ENCODE measurements around the gene CIAPIN1. TPM values are rescaled to one million over a fixed set of nuclear protein-coding genes. Genes with fewer than 3 reads are reported as not detected.

Gene CIAPIN1
- polyA plus RNA-seq, 10 donors, result 48.7 to 67.3 (median 57.0) TPM

DNA sequence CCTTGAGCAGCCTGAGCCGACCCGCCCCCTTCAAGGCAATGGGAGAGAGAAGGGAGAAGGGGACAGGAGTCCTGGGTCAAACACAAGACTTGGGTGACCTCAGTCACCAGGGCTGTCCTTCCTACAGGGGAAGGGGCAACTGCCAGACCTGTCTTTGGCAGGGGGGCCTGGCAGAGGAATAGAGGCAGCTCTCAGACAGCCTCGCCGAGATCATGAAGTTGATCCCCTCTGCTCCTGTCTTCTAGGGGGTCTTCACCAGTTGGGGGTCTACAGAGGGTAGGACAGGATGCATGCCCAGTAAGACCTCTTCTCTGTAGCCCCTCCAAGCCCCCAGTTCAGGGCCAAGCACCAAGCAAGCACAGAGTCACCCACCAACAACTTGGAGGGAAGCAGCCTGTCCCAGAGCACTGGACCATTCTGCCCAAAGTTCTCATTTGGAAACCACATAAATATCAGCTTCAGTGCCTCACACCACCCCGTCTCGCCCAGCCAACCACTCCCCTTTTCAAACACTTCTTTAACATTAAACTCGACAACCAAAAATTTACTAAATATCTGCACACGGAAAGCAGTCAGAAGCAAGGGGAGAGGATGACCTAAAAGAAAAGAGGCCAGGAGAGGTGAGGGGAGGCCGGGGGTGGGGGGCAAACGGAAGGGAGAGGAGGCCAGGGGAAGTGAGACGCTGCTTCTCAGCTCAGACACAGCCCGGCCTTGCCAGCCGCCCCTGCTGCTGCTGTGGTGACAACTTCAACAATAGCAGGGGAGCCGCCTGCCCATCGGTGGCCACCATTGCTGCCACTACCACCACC lies 31.4 kb upstream of the CIAPIN1 start:
- no peak for DNase-seq

DNA sequence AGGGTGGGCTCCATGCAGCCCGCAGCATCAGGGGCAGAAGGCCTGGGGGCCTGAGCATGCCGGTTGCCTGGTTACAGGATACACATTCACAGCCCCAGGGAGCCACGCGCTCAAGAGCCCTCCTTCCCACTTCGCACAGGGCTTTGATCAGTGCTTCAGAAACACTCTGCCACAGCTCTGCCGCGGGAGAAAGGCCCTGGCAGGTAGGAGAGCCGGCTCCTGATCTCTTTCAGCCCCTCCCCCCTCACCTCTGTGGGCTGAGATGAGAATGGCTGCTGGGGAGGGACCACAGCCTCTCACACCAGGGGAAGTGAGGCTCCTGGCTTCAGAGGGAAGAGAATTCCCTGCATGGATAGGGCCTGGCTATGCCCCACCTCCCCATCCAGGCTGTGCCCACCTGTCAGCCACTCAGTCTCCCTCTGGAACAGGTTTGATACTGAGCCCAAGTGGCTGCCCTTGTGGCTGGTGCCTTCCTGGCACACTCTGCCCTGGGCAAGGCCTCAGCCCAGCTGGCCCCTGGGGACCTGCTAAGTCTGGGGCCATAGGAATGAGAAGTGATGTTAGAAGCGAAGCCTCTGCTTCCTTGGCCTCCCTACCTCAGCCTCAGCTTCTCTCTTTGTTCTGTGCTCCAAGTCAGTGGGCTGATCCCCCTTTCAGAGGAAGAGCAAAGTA lies 30.5 kb upstream of the CIAPIN1 start:
- DNase-seq, result no peak

DNA sequence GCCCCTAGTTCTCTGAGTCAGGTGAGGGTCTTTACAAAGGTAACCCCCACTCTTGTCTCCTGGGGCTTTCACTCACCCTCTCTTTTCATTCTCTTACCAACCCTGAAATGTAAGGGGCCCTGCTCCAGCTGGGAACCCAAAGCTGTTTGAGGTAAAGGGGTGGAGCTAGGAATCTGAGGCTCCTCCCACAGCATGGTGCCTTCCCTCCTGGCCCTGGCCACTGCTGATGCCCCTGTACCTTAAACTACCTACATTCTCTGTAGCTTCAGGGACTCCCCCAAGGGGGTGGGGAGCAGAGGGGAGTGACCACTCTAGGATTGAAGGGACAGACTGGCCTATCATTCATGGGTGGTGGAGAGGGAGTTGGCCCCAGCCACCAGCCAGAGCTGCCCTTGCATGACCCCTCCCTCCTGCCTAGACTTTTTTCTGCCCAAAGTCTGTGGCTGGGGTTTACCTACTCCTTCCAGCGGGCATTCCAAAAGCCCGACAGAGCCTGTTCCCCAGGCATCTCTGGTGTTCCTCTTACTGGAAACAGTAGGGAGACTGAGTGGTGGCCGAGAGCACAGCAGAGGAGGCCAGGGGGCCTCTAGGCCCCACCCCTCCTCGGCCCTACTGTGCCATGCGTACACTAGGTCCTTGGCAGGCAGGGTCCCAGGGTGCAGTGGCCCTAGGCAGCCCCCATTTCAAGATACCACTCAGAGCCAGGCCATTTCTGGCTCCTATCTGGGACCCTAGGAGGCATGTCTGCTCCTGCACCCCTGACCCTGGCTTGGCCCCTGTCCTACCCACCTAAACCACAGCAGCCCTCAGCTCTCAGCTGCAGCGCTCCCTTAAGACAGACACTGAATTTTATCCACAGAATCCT lies 29.6 kb upstream of the CIAPIN1 start:
- no peak for DNase-seq

DNA sequence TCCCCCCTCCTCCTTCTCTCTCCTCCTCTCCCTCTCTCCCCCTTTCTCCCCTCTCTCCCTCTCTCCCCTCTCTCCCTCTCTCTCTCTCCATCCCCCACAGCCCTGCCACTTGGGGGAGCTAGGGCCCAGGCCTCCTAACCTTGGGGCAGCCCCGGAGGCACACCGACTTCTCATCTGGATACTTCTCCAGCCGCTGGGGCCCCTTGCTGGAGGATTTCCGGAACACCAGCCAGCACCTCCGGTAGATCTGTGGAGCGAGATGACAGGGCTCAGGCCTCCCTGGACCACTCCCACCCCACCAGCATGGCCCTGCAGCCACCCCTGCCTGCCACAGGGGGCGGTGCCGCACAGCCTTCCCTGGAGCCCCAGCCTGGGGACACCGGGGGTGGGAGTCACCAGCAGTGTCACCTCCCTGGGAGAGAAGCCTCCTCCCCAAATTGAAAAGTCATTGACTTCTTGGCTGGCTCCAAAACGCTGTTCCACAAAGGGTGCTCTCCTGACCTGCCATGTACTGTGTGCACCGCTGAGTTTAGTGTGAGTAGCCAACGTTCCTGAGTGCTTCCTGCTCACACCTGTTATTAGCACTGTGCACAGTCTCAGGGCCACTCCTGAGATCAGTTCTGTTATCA lies 28.6 kb upstream of the CIAPIN1 start:
- DNase-seq, result peak in 1 of 3 donors; percentile 39

DNA sequence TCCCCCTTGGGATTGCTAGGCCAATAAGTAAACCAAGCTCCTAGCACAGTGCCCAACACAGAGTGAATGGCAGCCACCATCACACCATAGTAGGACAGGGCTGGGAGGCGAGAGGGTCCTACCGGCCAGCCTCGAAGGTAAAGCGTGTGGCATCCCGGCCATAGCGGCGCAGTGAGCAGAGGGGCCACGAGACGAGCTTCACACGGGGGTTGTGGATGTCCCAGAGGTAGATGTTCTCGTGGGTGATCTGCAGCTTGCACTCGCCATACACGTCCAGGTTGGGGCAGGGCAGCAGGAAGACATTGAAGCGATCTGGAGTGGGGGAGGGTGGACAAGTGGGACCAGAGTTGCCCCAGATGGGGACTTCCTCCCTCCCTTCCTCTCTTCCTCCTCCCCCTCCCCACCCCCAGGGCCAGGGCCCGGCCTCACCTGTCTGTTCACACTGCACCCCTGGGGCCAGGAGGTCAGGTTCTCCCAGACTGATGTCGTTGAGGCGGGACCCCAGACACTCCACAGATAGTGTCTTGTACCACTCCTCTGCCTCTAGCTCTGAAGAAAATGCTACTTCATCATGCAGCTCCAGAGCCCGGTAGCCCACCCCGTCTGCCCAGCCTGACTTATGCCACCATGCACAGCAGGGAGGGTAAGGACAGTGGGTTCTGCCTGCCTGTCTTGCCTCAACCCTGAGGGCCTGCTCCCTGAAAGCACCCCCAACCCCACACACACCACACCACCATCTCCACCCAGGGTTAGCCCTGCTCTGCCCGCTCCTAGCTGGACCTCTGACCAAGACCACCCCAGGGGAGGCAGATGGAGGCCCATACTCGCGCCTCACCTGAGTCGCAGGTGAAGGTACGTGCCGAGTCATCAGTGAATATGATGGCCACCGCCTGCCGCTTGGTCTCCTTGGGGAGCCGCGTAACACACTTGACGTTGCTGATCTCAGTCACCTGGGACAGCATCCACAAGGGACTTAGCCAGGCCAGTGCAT lies 27.8 kb upstream of the CIAPIN1 start:
- no peak for DNase-seq

DNA sequence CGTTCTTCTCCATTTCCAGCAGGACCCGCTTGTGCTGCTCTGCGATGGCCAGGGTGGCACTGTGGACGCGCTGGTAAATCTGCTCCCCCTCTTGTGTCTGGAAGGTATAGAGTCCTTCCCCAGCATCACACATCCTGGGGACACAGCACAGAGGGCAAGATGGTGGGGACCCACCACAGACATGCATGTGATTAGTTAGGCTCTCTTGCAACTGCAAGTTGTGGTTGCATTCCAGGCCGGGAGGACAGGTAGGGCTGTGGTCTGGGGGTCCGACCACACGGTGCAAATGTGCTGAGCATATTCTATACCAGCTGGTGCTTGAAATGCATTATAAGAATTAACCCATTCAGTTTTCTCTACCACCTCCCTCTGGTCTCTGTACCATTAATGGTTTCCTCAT lies 26.7 kb upstream of the CIAPIN1 start:
- no peak for DNase-seq

DNA sequence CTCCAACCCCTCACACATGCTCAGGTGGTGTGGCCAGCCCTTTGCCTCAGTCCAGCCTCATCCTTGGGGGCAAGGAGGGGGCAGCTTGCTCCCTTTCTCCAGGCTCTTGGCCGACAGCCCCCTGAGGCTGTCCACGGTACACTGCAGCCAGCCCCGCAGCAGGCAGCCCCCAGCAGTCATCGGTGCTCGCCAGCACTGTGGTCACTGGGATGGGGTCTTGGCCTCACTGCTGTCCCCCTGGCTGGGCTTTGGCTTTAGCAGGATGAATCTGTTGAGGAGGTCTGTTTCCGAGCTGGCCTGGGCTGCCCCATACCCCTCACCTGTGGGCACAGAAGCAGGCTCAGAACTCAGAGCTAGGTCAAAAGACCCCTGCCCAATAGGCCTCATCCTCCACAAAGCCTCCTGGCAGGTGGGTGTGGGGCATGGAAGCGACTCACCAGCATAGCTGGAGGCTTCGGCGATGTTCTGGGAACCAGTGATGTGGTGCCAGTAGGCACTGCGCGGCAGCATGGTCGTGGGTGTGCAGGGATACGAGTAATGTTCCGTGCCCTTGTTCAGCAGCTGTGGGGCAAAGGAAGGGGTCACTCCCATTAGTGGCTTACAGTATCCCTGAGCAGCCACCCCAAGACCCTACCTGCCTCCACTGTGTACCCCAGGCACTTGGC lies 26.1 kb upstream of the CIAPIN1 start:
- no peak for DNase-seq

DNA sequence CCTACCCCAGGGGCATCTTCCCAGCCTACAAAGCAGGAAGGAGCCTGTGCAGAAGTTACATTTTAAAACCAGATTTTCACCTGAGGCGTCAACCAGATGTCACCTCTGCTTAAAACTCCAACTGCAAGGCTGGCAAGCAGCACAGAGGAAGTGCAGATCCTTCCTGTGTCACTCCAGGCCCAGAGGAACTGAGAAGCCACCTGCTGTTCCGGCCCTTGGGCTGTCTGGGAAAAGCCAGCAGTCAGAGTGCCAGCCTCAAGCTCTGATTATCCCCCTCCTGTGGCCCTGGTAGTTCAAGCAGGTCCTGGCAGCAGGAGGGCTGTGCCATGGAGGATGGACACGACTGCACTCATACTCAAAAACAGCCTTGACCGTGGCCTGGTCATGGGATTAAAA lies 25.5 kb upstream of the CIAPIN1 start:
- DNase-seq, result no peak

DNA sequence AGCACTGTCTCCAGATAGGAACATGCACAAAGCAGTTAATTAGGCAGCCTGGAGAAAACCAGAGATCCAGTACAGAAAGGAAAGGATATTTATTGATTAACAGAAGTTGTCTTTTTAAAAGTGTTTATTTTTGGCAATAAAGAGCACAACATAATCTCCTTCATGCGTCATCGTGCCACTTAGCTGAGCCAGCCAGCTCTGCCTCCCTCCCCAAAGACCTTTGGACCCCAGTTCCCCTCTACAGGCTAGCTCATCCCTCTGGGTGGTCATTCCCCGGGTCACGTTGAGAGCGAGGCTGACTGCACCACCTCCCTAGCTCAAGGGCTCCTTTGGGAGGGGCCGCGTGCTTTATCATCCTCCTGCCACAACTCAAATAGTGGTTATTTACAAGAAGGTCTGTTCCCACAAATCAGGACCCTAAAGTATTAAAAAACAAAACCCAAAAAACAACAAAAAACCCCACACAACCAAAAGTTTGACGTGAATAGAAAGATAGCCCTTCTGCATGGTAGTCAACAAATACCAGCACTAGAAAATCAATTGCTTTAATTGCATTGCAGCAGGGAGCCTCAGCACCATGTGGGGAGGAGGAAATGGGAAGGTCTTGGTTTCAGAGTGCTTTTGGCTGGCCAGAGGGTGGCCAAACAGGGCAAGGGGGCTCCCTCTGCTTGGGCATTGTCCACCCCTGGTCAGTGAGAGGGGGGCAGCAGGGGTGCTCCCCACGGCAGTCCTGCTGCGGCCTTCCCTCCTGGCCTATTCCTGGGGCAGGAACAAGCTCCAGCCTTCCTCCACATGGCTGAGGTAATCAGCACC lies 24.9 kb upstream of the CIAPIN1 start:
- no peak for DNase-seq

DNA sequence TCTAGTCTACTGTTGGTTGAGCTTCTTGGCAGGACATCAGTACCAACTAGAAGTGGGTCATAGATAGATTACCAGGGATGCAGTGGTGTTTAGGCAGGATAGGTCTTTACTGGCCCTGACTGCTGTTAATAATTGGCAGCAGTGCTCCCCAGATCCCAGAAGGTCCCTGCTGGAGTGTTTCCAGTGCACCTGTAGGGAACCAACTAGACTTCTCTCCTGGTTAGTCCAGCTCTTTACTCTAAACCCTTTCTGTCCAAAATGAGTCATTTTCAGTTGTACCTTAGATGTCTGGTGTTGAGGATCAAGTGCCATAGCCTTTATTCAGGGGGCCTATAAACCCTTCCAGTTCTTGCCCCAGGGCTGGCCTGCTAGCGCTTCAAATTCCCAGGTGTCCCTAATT lies 24.0 kb upstream of the CIAPIN1 start:
- no peak for DNase-seq

DNA sequence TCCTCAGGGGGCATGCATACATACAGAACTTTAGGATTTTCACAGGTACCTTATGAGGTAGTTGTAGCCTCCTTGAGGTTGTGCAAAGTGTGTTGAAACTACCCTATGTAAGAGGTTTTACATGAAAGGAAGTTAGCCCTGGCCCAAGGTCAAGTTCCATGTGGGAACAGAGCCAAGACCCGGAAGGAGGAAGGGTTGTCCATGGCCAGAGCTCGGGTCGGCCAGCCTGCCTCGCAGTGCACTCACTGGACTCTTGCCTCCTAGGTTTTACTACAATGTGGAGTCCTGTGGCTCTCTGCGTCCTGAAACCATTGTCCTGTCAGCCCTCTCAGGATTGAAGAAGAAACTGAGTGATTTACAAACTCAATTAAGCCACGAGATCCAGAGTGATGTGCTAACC lies 23.5 kb upstream of the CIAPIN1 start:
- no peak for DNase-seq

DNA sequence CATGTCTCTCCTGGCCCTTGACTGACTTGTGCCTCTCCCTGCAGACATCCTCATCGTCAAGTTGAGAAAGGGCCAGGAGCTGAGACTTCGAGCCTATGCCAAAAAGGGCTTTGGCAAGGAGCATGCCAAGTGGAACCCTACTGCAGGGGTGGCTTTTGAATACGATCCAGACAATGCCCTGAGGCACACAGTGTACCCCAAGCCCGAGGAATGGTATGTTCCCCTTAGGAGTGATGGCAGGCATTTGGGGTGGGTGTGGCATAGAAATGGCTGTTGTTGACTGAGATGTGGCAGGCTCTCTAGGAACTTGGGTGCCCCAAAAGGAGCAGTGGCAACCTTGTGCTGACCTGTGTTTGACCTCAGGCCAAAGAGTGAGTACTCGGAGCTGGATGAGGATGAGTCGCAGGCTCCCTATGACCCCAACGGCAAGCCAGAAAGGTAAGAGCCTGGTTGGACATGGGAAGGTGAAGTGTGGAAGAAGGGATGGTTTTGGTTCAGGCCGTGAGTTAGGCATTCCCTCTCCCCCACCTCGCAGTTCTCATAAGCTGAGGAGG lies 22.8 kb upstream of the CIAPIN1 start:
- no peak for DNase-seq

DNA sequence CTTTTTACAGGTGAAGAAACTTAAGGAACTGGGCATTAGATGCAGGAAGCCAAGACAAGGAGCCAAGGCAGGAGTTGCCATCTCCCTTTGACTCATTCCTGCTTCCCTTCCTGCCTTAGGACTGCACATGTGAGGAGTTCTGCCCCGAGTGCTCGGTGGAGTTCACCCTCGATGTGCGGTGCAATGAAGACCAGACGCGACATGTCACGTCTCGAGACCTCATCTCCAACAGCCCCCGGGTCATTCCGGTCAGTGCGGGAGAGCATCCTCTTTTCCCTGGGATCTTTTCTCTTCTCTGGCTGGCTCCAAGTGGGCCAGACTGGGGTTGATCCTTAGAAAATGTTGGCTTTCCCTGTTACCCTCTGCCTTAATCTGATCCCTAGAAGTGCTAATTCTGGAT lies 21.9 kb upstream of the CIAPIN1 start:
- DNase-seq, result no peak

DNA sequence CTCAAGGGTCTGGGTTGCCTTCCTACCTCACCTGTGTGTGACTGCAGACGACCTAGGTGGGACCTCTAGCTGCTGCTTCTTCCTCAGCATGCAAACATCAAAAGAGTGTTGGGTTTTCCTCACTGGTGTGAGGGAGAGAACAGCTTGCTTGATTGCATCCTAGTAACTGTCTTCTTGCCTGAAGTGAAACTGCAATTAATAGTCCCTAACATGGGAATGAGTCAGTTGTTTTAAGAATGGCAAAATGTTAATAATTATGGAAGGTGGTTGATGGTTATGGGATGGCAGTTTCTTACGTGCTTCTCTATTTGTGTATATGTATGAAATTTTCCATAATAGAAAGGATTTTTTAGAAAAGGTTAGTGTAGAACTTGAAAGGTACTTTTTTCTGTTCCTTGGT lies 21.2 kb upstream of the CIAPIN1 start:
- DNase-seq, result no peak

DNA sequence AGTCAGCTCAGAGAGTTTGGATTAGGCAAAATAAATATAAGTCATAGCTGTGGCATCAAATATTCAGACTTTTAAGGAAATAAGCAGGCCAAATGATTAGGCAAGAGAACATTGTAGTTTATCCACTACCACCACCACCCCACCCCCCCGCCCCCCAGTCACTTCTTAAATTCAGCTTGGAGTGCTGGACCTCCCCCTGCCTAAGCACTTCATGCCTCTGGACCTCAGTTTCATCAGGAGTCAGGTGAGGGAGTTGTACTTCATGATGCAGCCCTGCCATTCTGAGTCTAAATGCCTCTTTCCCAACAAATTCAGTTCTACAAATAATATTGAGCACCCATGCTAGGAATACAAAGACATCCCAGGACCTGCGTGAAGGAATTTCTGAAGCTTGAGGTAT lies 17.3 kb upstream of the CIAPIN1 start:
- no peak for DNase-seq

DNA sequence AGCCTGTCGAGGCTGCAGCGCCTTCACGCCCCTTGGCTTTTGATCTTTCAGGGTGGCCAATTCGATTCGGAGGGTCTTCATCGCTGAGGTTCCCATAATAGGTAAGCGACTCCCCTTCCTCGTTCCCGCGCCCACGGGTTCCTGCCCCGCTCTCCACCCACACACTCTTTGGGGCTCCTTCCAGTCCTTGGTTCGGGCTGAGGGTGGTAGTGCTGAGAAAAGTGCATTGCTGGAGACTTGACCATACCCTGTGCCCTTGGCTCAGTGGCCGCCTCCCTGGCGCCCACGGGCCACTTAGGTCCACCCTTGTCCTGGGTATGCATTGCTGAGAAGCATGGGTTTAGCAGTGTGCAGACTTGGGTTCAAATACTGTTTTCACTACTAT lies 15.8 kb upstream of the CIAPIN1 start:
- no peak for DNase-seq

DNA sequence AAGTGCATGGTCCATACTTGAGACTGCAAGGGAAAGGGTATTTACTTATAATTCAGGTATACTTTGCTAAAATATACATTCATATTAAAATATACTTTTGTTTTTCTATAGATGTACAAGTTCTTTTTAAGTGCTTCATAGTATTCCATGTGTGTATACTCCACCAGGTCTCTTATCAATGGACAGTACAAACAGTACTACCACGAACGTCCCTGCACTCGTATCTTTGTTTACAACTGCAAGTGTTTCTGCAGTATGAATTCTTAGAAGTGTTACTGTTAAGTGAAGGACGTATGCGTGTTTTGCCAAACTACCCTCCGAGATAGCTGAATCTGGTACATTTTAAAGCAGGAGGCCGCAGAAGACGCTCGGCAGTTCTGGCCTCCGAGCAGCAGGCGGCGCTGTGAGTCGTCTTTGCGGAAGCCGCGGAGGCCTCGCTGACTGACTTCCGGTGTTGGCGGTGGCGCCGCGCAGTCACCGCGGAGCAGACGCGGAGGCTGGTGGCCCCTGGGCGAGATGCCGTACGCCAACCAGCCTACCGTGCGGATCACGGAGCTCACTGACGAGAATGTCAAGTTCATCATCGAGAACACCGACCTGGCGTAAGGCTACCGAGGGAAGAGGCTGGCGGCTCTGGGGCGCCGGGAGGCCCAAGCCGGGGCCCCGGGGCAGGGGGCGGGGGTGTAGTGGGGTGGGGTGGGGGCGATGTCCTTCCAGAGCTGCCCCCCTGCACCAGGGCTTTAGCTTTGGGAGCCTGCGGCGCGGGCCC lies 15.2 kb upstream of the CIAPIN1 start, which contains the start of gene POLR2C:
TSS of gene POLR2C (plus strand) at position 471 of the 769 bp plus-strand sequence. CDS start at position 517, 46 bp downstream.
- peak; percentile 80 to 95 (median 91) for DNase-seq

DNA sequence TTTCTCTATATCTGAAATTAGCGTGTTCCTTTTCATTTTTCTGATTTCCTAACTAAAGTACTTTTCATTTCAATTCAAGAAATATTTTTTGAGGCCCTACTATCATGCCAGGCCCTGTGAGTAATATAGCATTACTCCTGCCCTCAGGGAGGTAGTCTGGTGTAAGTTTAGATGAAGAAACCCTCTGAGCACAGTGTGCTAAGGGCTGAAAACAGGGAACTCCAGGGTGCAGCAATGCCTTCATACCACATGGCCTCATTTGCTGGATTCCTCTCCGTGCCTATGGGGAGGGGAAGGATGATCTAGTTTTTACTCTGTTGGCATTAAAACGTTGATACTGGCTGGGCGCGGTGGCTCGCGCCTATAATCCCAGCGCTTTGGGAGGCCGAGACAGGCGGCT lies 4.8 kb upstream of the CIAPIN1 start:
- no peak for DNase-seq

Data from muscle of back (tissue), 11 donors.